SK-N-SH treated with all-trans-retinoic acid at 6 μM for 48 hours (cell line): Measurements from ENCODE around the gene GRAMD2A.

Source experiments
- ARNTL ChIP-seq: fragments of 450-650 bp; formaldehyde crosslinking; IDR thresholded peaks from 2 replicates; pipeline ENCODE4 v1.5.0; 2020; ENCODE audit warnings: low read depth, mild to moderate bottlenecking, moderate library complexity, borderline replicate concordance
- CREB5 ChIP-seq: fragments of 250-450 bp; sonication (Bioruptor Pico); IDR thresholded peaks from 2 replicates; pipeline ENCODE4 v1.5.1; 2020; ENCODE audit warnings: low read depth, mild to moderate bottlenecking, moderate library complexity
- ESRRG ChIP-seq: fragments of 250-450 bp; sonication (Bioruptor Pico); IDR thresholded peaks from 2 replicates; pipeline ENCODE4 v1.6.1; 2021; ENCODE audit warnings: mild to moderate bottlenecking
- PATZ1 ChIP-seq: fragments of 250-450 bp; sonication (Bioruptor Pico); IDR thresholded peaks from 2 replicates; pipeline ENCODE4 v1.8.0; 2020; ENCODE audit warnings: mild to moderate bottlenecking, moderate library complexity, borderline replicate concordance
- ZC3H10 ChIP-seq: fragments of 250-450 bp; sonication (Bioruptor Pico); IDR thresholded peaks from 2 replicates; pipeline ENCODE4 v1.5.1; 2021; ENCODE audit warnings: mild to moderate bottlenecking, moderate library complexity

GRCh38 chr15:72227720-72228119 lies 30.1 kb upstream of the GRAMD2A start:
- TF ChIP-seq CREB5 (CRISPR knock-in tag) = no peak
- no peak for TF ChIP-seq ESRRG (CRISPR knock-in tag)
- TF ChIP-seq ARNTL (CRISPR knock-in tag) = no peak
- no peak for TF ChIP-seq PATZ1 (CRISPR knock-in tag)
- TF ChIP-seq ZC3H10 = no peak
